Nephron (organoid): ENCODE measurements around the gene UBE2S.

Experiments
- H3K27ac Mint-ChIP-seq, 3 experiments: 2 replicates each; pipeline ENCODE4 v1.8.0; 2020; ENCODE audit warnings: mixed read lengths in 3 of 3, mild to moderate bottlenecking in 2 of 3, moderate library complexity in 1 of 3
- H3K27me3 Mint-ChIP-seq: 2 replicates; pipeline ENCODE4 v1.8.0; 2021; ENCODE audit warnings: low read depth, mild to moderate bottlenecking, moderate library complexity, mixed read lengths
- H3K36me3 Mint-ChIP-seq: 2 replicates; pipeline ENCODE4 v1.8.0; 2020; ENCODE audit warnings: low read depth, mixed read lengths
- H3K4me1 Mint-ChIP-seq: 2 replicates; pipeline ENCODE4 v1.8.0; 2020; ENCODE audit warnings: mixed read lengths
- H3K4me3 Mint-ChIP-seq, 3 experiments: 2 replicates each; pipeline ENCODE4 v1.8.0; 2020; ENCODE audit warnings: mild to moderate bottlenecking in 3 of 3, mixed read lengths in 3 of 3, moderate library complexity in 2 of 3
- H3K9me3 Mint-ChIP-seq: 2 replicates; pipeline ENCODE4 v1.8.0; 2020; ENCODE audit warnings: mixed read lengths
- CTCF ChIP-seq, 3 experiments: fragments of 200-600 bp; sonication (generic); IDR thresholded peaks; one replicate each; pipeline ENCODE4 v1.5.0; 2021; ENCODE audit warnings: antibody characterized with exemption in 3 of 3; ENCODE audit not compliant: unreplicated experiment in 3 of 3

The UBE2S gene

DNA sequence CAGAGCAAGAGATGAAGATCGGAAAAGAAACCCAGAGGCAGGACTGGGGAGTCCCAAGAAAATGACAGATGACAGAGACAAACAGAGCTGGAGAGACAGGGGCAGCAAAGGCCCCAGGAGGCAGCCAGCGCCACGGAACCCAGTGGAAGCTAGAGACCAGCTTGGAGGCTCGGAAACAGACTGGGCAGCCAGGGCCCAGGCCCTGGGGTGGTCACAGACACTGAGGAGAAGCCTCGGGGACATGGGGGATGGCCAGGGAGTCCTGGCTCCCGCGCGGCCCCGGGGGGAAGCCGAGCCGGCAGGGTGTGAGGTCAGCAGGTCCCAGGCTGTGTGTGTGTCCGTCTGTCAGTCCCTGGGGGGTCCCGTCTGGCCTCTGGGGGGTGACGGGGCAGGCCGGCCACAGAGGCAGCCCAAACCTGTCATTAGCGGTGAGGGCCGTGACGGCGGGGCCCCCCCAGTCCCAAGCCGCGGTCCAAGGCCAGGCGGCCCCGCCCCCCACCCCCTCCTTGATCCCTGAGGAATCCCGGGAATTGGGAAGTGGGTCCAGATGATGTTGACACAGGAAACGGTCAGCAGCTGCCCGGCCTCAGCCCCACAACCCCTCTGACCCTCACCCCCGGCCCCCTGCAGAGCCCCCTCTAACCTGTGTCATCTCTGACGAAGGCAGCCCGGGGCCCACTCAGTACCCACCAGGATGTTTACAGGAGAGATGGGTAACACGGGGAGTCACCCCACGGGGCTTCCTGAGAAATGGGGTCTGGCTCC, 33.4 kb downstream of the UBE2S start:
- no peak for TF ChIP-seq CTCF (IDR thresholded peaks at IDR 0.05; ENCODE audit: unreplicated experiment in 3 of 3)
- Mint-ChIP-seq H3K27ac (peak overlapping the region; percentile 21 to 81 (median 46)), H3K4me1 (peaks cover 24% of the 10 kb centered on the region), H3K27me3 (peaks cover 38% of the 10 kb centered on the region), H3K36me3 (no peaks in the 10 kb centered on the region), H3K4me3 (peak overlapping the region in 2 of 3 experiments; percentile 10 to 12), H3K9me3 (no peaks in the 10 kb centered on the region)

- no peak for TF ChIP-seq CTCF (IDR thresholded peaks at IDR 0.05; ENCODE audit: unreplicated experiment in 3 of 3)
- Mint-ChIP-seq H3K9me3 (no peaks in the 10 kb centered on the region), H3K4me1 (peaks cover 19% of the 10 kb centered on the region), H3K36me3 (no peaks in the 10 kb centered on the region), H3K4me3 (peak overlapping the region in 2 of 3 experiments; percentile 10 to 12), H3K27me3 (peaks cover 43% of the 10 kb centered on the region), H3K27ac (peak overlapping the region; percentile 21 to 81 (median 46))
These were observed 34.1 kb downstream of the UBE2S start for GRCh38 chr19:55373306-55373992.

DNA sequence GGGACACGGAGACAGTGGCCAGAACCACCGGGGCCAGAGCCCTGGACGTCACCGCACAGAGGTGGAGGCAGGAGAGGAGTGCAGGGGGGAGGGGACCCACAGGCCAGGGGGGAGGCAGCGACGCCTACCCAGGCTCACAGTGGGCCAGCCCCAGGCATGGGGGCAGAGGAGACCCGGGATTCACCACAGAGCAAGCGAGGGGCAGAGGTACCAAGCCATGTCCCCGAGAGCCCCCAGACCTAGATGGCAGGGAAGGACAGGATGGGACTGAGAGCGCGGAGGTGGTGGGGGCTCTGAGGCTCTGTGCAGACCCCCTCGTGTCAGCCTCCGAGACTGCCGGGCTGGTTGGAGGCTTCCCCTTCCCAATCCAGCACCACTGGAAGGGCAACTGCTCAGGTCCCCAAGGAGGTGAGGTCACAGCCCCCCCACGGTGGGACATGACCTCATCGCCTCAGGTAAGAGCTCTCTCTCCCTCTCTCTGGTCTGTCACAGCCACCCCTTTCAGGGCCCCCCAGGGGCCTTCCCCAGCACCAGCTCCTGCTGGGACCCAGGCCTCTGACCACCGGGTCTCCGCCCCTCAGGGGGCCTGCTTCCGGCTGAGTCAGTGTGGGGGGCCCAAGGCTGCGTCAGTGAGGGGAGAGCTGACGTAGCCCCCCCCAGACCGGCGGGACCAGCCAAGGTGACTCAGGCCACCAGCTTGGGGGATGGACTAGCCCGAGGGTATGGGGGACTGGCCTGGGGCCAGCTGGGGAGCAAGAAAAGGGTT, 35.1 kb downstream of the UBE2S start:
- TF ChIP-seq CTCF (IDR thresholded peaks at IDR 0.05; ENCODE audit: unreplicated experiment in 3 of 3) = no peak
- H3K9me3 Mint-ChIP-seq = no peaks in the 10 kb centered on the region
- H3K27ac Mint-ChIP-seq = peak overlapping the region in 1 of 3 experiments; percentile 21
- H3K27me3 Mint-ChIP-seq = peaks cover 43% of the 10 kb centered on the region
- H3K4me3 Mint-ChIP-seq = peak overlapping the region in 2 of 3 experiments; percentile 3 to 8
- peaks cover 19% of the 10 kb centered on the region for H3K4me1 Mint-ChIP-seq
- H3K36me3 Mint-ChIP-seq = no peaks in the 10 kb centered on the region

GRCh38 chr19:55370305-55370988, 37.1 kb downstream of the UBE2S start, which contains the start of gene IL11:
IL11 (minus strand) TSS chr19:55370463; CDS start chr19:55370310, 153 bp downstream.
- peaks cover 44% of the 10 kb centered on the region for H3K27me3 Mint-ChIP-seq
- peak within 1 kb of the TSS in 2 of 3 experiments; percentile 10 to 51 for H3K27ac Mint-ChIP-seq
- no peak for TF ChIP-seq CTCF (IDR thresholded peaks at IDR 0.05; ENCODE audit: unreplicated experiment in 3 of 3)
- peak within 1 kb of the TSS; percentile 75 to 84 (median 83) for H3K4me3 Mint-ChIP-seq
- no peaks in the 10 kb centered on the region for H3K9me3 Mint-ChIP-seq
- H3K4me1 Mint-ChIP-seq = peaks cover 13% of the 10 kb centered on the region
- H3K36me3 Mint-ChIP-seq = no peaks in the 10 kb centered on the region

GRCh38 chr19:55369653-55370304, 37.8 kb downstream of the UBE2S start:
- peaks cover 13% of the 10 kb centered on the region for H3K4me1 Mint-ChIP-seq
- no peaks in the 10 kb centered on the region for H3K9me3 Mint-ChIP-seq
- peaks cover 44% of the 10 kb centered on the region for H3K27me3 Mint-ChIP-seq
- TF ChIP-seq CTCF (IDR thresholded peaks at IDR 0.05; ENCODE audit: unreplicated experiment in 3 of 3) = no peak
- no peak overlapping the region for H3K27ac Mint-ChIP-seq
- H3K36me3 Mint-ChIP-seq = no peaks in the 10 kb centered on the region
- peak overlapping the region; percentile 75 to 84 (median 83) for H3K4me3 Mint-ChIP-seq
